ENCODE data around the gene VCP. TPM values are rescaled to one million over a fixed set of nuclear protein-coding genes. Genes with fewer than 3 reads are reported as not detected.

Gene VCP
- total RNA-seq, 1 experiment from 2014 or later, result 200 TPM

DNA sequence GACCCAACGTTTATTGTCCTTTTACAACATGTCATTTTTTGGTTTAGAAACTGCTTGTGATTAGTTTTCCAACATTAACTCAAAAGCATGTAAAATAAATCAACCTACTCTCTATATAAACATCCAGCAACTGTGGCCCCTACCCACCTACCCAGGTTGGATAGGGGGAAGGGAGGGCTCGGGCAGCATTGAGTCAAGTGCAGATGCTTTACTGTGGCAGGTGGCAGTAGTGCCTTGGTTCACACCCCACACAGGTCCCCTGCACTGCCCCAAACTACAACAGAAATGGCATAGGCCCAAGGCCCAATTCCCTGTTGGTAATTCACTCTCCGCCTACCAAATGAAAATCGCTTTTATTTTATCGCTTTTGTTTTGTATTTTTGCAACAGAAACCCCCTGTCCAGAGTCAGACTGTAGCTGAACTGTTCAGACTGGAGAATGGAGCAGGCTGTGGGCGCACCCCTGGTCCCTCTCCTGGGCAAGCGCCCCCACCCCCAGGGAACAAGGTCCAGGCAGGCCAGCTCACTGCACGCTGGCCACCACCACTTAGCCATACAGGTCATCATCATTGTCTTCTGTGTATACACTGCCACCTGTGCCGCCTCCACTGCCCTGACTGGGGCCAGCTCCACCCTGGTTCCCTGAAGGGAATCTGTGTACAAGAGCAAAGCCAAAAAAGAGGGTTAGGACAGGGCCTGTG, 15.7 kb downstream of the VCP start:
- no peak for DNase-seq
- no peak overlapping the region for H3K4me2 ChIP-seq
- no peak overlapping the region for H2AFZ ChIP-seq
- ChIA-PET CTCF (no interaction called here), POLR2A (ENCODE audit: unreplicated experiment) (no interaction called here)
- no peaks in the 10 kb centered on the region for H3K79me2 ChIP-seq (ENCODE audit: low read depth)
- TF ChIP-seq EZH2 (IDR thresholded peaks at IDR 0.05; ENCODE audit: low read depth), result no peak
- TF ChIP-seq, protein P1, sequence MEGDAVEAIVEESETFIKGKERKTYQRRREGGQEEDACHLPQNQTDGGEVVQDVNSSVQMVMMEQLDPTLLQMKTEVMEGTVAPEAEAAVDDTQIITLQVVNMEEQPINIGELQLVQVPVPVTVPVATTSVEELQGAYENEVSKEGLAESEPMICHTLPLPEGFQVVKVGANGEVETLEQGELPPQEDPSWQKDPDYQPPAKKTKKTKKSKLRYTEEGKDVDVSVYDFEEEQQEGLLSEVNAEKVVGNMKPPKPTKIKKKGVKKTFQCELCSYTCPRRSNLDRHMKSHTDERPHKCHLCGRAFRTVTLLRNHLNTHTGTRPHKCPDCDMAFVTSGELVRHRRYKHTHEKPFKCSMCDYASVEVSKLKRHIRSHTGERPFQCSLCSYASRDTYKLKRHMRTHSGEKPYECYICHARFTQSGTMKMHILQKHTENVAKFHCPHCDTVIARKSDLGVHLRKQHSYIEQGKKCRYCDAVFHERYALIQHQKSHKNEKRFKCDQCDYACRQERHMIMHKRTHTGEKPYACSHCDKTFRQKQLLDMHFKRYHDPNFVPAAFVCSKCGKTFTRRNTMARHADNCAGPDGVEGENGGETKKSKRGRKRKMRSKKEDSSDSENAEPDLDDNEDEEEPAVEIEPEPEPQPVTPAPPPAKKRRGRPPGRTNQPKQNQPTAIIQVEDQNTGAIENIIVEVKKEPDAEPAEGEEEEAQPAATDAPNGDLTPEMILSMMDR (conservative IDR thresholded peaks at IDR 0.05), result no peak
- H3K4me1 ChIP-seq (replicated peaks; ENCODE audit: insufficient read depth), result no peaks in the 10 kb centered on the region
- H3K27ac ChIP-seq, result no peak overlapping the region
- no peaks in the 10 kb centered on the region for H3K9me2 ChIP-seq (ENCODE audit: insufficient read depth)
- peaks cover 11% of the 10 kb centered on the region; the same call in 1 of the 2 replicates for H3K36me3 ChIP-seq (ENCODE audit: low read depth)
- intact Hi-C loops (cut with micrococcal nuclease; ENCODE audit: unreplicated experiment), result no loop called here
- H3K27me3 ChIP-seq (ENCODE audit: insufficient read depth, low read depth), result no peaks in the 10 kb centered on the region
- BruUV-seq (replicated peaks), result TSS peak; percentile 9
- H3F3A ChIP-seq (ENCODE audit: insufficient read depth, low read depth), result peaks cover 23% of the 10 kb centered on the region; the same call in 1 of the 2 replicates
- no peaks in the 10 kb centered on the region for H3K9me3 ChIP-seq (ENCODE audit: insufficient read depth, low read depth)
- H3K4me3 ChIP-seq, result no peak overlapping the region
- peaks cover 9% of the 10 kb centered on the region for H4K20me1 ChIP-seq (ENCODE audit: insufficient read depth)

GRCh38 chr9:35054871-35055644, 17.4 kb downstream of the VCP start:
- H2AFZ ChIP-seq, result no peak overlapping the region
- H3K79me2 ChIP-seq (ENCODE audit: low read depth), result no peaks in the 10 kb centered on the region
- intact Hi-C loops (cut with micrococcal nuclease; ENCODE audit: unreplicated experiment), result no loop called here
- ChIA-PET CTCF (no interaction called here), POLR2A (ENCODE audit: unreplicated experiment) (no interaction called here)
- peaks cover 19% of the 10 kb centered on the region; the same call in 1 of the 2 replicates for H3F3A ChIP-seq (ENCODE audit: insufficient read depth, low read depth)
- no peak overlapping the region for H3K4me2 ChIP-seq
- TSS peak; percentile 8 for BruUV-seq (replicated peaks)
- H3K27me3 ChIP-seq (ENCODE audit: insufficient read depth, low read depth), result no peaks in the 10 kb centered on the region
- DNase-seq, result no peak
- H3K4me1 ChIP-seq (replicated peaks; ENCODE audit: insufficient read depth), result no peaks in the 10 kb centered on the region
- peaks cover 5% of the 10 kb centered on the region; the same call in 1 of the 2 replicates for H4K20me1 ChIP-seq (ENCODE audit: insufficient read depth)
- no peaks in the 10 kb centered on the region for H3K9me2 ChIP-seq (ENCODE audit: insufficient read depth)
- H3K4me3 ChIP-seq, result no peak overlapping the region
- no peak overlapping the region for H3K27ac ChIP-seq
- TF ChIP-seq EZH2 (IDR thresholded peaks at IDR 0.05; ENCODE audit: low read depth), result no peak
- TF ChIP-seq, protein P1 (conservative IDR thresholded peaks at IDR 0.05), result no peak
- peaks cover 11% of the 10 kb centered on the region; the same call in 1 of the 2 replicates for H3K36me3 ChIP-seq (ENCODE audit: low read depth)
- H3K9me3 ChIP-seq (ENCODE audit: insufficient read depth, low read depth), result no peaks in the 10 kb centered on the region

DNA sequence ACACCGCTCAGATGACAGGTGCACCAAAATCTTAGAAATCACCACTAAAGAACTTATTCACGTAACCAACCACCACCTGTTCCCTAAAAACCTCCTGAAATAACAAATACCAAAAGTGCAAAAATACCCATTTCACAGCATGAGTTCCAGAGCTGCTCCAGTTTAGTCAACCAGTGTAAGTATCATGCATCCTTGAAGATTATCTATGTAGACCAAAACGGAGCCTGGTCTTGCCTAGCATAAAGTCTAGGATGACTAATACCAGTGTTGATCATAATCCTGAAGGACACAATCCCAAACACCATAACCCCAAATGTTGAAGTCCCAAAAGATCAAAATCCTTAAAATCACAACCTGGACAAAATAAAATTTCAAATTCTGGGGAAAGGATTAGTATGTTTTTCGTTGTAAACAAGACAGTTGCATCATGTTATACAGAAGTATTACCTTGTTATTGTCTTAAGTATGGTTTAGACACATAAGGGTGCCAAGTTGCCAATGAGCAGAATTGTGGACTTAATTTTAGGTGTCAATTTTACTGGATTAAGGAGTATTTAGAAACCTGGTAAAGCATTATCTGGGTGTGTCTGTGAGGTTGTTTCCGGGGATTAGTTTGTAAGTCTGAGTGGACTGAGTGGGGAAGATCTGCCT, 18.1 kb downstream of the VCP start:
- no peak for DNase-seq
- intact Hi-C loops (cut with micrococcal nuclease; ENCODE audit: unreplicated experiment), result no loop called here
- no peaks in the 10 kb centered on the region for H3K4me1 ChIP-seq (replicated peaks; ENCODE audit: insufficient read depth)
- H2AFZ ChIP-seq, result no peak overlapping the region
- H3K27me3 ChIP-seq (ENCODE audit: insufficient read depth, low read depth), result no peaks in the 10 kb centered on the region
- peaks cover 11% of the 10 kb centered on the region; the same call in 1 of the 2 replicates for H3K36me3 ChIP-seq (ENCODE audit: low read depth)
- peaks cover 19% of the 10 kb centered on the region; the same call in 1 of the 2 replicates for H3F3A ChIP-seq (ENCODE audit: insufficient read depth, low read depth)
- CTCF ChIA-PET, result no interaction called here
- no peaks in the 10 kb centered on the region for H3K9me2 ChIP-seq (ENCODE audit: insufficient read depth)
- no peak for TF ChIP-seq EZH2 (IDR thresholded peaks at IDR 0.05; ENCODE audit: low read depth)
- TF ChIP-seq, protein P1 (conservative IDR thresholded peaks at IDR 0.05), result no peak
- H3K9me3 ChIP-seq (ENCODE audit: insufficient read depth, low read depth), result no peaks in the 10 kb centered on the region
- no peak overlapping the region for H3K4me2 ChIP-seq
- POLR2A ChIA-PET (ENCODE audit: unreplicated experiment), result interaction anchor here (0.7 kb wide), 1 partner anchor 9 kb away, joined by 12 read pairs; no protein-coding TSS in a partner anchor
- no peaks in the 10 kb centered on the region for H3K79me2 ChIP-seq (ENCODE audit: low read depth)
- no peak overlapping the region for H3K27ac ChIP-seq
- no TSS peak for BruUV-seq (replicated peaks)
- H4K20me1 ChIP-seq (ENCODE audit: insufficient read depth), result peaks cover 4% of the 10 kb centered on the region; the same call in 1 of the 2 replicates
- no peak overlapping the region for H3K4me3 ChIP-seq

Data from PC-9 (cell line).